ENCODE results near the gene SYCP1.
A peak's percentile ranks its signal among the peaks of the same experiment; 100 is the strongest.
"Not testable (repeated sequence)": the region's sequence is repeated elsewhere in the genome, so short reads cannot be mapped to it uniquely, and the experiment has no call there.

The SYCP1 gene

GRCh38 chr1:114854693-114855320 is at the start of gene SYCP1:
Gene SYCP1, plus strand, starts transcription at chr1:114854863. Its CDS starts 602 bp downstream, at chr1:114855465.
- Histone ChIP-seq H3K27me3 (ENCODE audit: insufficient read depth, low read length) (peaks cover 86% of the 10 kb centered on the region), H3K27ac (ENCODE audit: low read depth, low read length) (no peak within 1 kb of the TSS), H2AFZ (ENCODE audit: low read length, unreplicated experiment) (no peak within 1 kb of the TSS), H3K36me3 (ENCODE audit: insufficient read depth, low read length) (no peaks in the 10 kb centered on the region), H3K4me1 (ENCODE audit: control insufficient read depth, insufficient read depth, low read length, unreplicated experiment) (no peaks in the 10 kb centered on the region), H3K79me2 (ENCODE audit: control insufficient read depth, insufficient read depth, low read length, unreplicated experiment) (no peaks in the 10 kb centered on the region), H3K4me3 (ENCODE audit: low read depth, low read length) (peak within 1 kb of the TSS; percentile 64)

- no peak overlapping the region for H2AFZ ChIP-seq (ENCODE audit: low read length, unreplicated experiment)
- no peaks in the 10 kb centered on the region for H3K79me2 ChIP-seq (ENCODE audit: control insufficient read depth, insufficient read depth, low read length, unreplicated experiment)
- no peaks in the 10 kb centered on the region for H3K4me1 ChIP-seq (ENCODE audit: control insufficient read depth, insufficient read depth, low read length, unreplicated experiment)
- H3K36me3 ChIP-seq (ENCODE audit: insufficient read depth, low read length) = no peaks in the 10 kb centered on the region
- no peak overlapping the region for H3K4me3 ChIP-seq (ENCODE audit: low read depth, low read length)
- H3K27me3 ChIP-seq (ENCODE audit: insufficient read depth, low read length) = peaks cover 35% of the 10 kb centered on the region
- H3K27ac ChIP-seq (ENCODE audit: low read depth, low read length) = no peak overlapping the region
Observed at GRCh38 chr1:114819869-114820268, 34.8 kb upstream of the SYCP1 start.

GRCh38 chr1:114820392-114820791 is 34.3 kb upstream of the SYCP1 start:
- no peaks in the 10 kb centered on the region for H3K79me2 ChIP-seq (ENCODE audit: control insufficient read depth, insufficient read depth, low read length, unreplicated experiment)
- no peaks in the 10 kb centered on the region for H3K36me3 ChIP-seq (ENCODE audit: insufficient read depth, low read length)
- H3K4me3 ChIP-seq (ENCODE audit: low read depth, low read length) = no peak overlapping the region
- H3K4me1 ChIP-seq (ENCODE audit: control insufficient read depth, insufficient read depth, low read length, unreplicated experiment) = no peaks in the 10 kb centered on the region
- H3K27me3 ChIP-seq (ENCODE audit: insufficient read depth, low read length) = peaks cover 30% of the 10 kb centered on the region
- no peak overlapping the region for H2AFZ ChIP-seq (ENCODE audit: low read length, unreplicated experiment)
- H3K27ac ChIP-seq (ENCODE audit: low read depth, low read length) = no peak overlapping the region

GRCh38 chr1:114821978-114822377 is 32.7 kb upstream of the SYCP1 start:
- Histone ChIP-seq H3K27ac (ENCODE audit: low read depth, low read length) (no peak overlapping the region), H3K27me3 (ENCODE audit: insufficient read depth, low read length) (peaks cover 30% of the 10 kb centered on the region), H3K36me3 (ENCODE audit: insufficient read depth, low read length) (no peaks in the 10 kb centered on the region), H3K79me2 (ENCODE audit: control insufficient read depth, insufficient read depth, low read length, unreplicated experiment) (no peaks in the 10 kb centered on the region), H2AFZ (ENCODE audit: low read length, unreplicated experiment) (no peak overlapping the region), H3K4me3 (ENCODE audit: low read depth, low read length) (no peak overlapping the region), H3K4me1 (ENCODE audit: control insufficient read depth, insufficient read depth, low read length, unreplicated experiment) (no peaks in the 10 kb centered on the region)

GRCh38 chr1:114828251-114828650 is 26.4 kb upstream of the SYCP1 start:
- no peak overlapping the region for H2AFZ ChIP-seq (ENCODE audit: low read length, unreplicated experiment)
- no peaks in the 10 kb centered on the region for H3K79me2 ChIP-seq (ENCODE audit: control insufficient read depth, insufficient read depth, low read length, unreplicated experiment)
- peaks cover 4% of the 10 kb centered on the region for H3K4me1 ChIP-seq (ENCODE audit: control insufficient read depth, insufficient read depth, low read length, unreplicated experiment)
- H3K4me3 ChIP-seq (ENCODE audit: low read depth, low read length) = no peak overlapping the region
- H3K36me3 ChIP-seq (ENCODE audit: insufficient read depth, low read length) = no peaks in the 10 kb centered on the region
- peaks cover 3% of the 10 kb centered on the region; the same call in 1 of the 2 replicates for H3K27me3 ChIP-seq (ENCODE audit: insufficient read depth, low read length)
- no peak overlapping the region for H3K27ac ChIP-seq (ENCODE audit: low read depth, low read length)

GRCh38 chr1:114830075-114830474 is 24.6 kb upstream of the SYCP1 start:
- H2AFZ ChIP-seq (ENCODE audit: low read length, unreplicated experiment); H3K4me3 ChIP-seq (ENCODE audit: low read depth, low read length); H3K27ac ChIP-seq (ENCODE audit: low read depth, low read length); H3K36me3 ChIP-seq (ENCODE audit: insufficient read depth, low read length); H3K27me3 ChIP-seq (ENCODE audit: insufficient read depth, low read length); H3K4me1 ChIP-seq (ENCODE audit: control insufficient read depth, insufficient read depth, low read length, unreplicated experiment); H3K79me2 ChIP-seq (ENCODE audit: control insufficient read depth, insufficient read depth, low read length, unreplicated experiment): not testable (repeated sequence)

- peaks cover 8% of the 10 kb centered on the region for H3K4me1 ChIP-seq (ENCODE audit: control insufficient read depth, insufficient read depth, low read length, unreplicated experiment)
- peaks cover 1% of the 10 kb centered on the region for H3K27me3 ChIP-seq (ENCODE audit: insufficient read depth, low read length)
- no peak overlapping the region for H2AFZ ChIP-seq (ENCODE audit: low read length, unreplicated experiment)
- H3K4me3 ChIP-seq (ENCODE audit: low read depth, low read length) = no peak overlapping the region
- no peaks in the 10 kb centered on the region for H3K79me2 ChIP-seq (ENCODE audit: control insufficient read depth, insufficient read depth, low read length, unreplicated experiment)
- no peak overlapping the region for H3K27ac ChIP-seq (ENCODE audit: low read depth, low read length)
- H3K36me3 ChIP-seq (ENCODE audit: insufficient read depth, low read length) = no peaks in the 10 kb centered on the region
Observed at GRCh38 chr1:114831276-114831994, 23.2 kb upstream of the SYCP1 start.

- H3K79me2 ChIP-seq (ENCODE audit: control insufficient read depth, insufficient read depth, low read length, unreplicated experiment) = no peaks in the 10 kb centered on the region
- no peak overlapping the region for H3K4me3 ChIP-seq (ENCODE audit: low read depth, low read length)
- H2AFZ ChIP-seq (ENCODE audit: low read length, unreplicated experiment) = no peak overlapping the region
- peaks cover 8% of the 10 kb centered on the region for H3K4me1 ChIP-seq (ENCODE audit: control insufficient read depth, insufficient read depth, low read length, unreplicated experiment)
- H3K27ac ChIP-seq (ENCODE audit: low read depth, low read length) = no peak overlapping the region
- no peaks in the 10 kb centered on the region for H3K36me3 ChIP-seq (ENCODE audit: insufficient read depth, low read length)
- peaks cover 7% of the 10 kb centered on the region for H3K27me3 ChIP-seq (ENCODE audit: insufficient read depth, low read length)
Observed at GRCh38 chr1:114832057-114832456, 22.6 kb upstream of the SYCP1 start.

- no peaks in the 10 kb centered on the region for H3K79me2 ChIP-seq (ENCODE audit: control insufficient read depth, insufficient read depth, low read length, unreplicated experiment)
- peaks cover 8% of the 10 kb centered on the region for H3K4me1 ChIP-seq (ENCODE audit: control insufficient read depth, insufficient read depth, low read length, unreplicated experiment)
- no peak overlapping the region for H3K27ac ChIP-seq (ENCODE audit: low read depth, low read length)
- peaks cover 20% of the 10 kb centered on the region for H3K27me3 ChIP-seq (ENCODE audit: insufficient read depth, low read length)
- H3K36me3 ChIP-seq (ENCODE audit: insufficient read depth, low read length) = no peaks in the 10 kb centered on the region
- H2AFZ ChIP-seq (ENCODE audit: low read length, unreplicated experiment) = peak overlapping the region; percentile 50
- H3K4me3 ChIP-seq (ENCODE audit: low read depth, low read length) = peak overlapping the region; percentile 33; the same call in 1 of the 2 replicates
Observed at GRCh38 chr1:114833421-114833820, 21.2 kb upstream of the SYCP1 start.

GRCh38 chr1:114844270-114844669 is 10.4 kb upstream of the SYCP1 start:
- no peaks in the 10 kb centered on the region for H3K79me2 ChIP-seq (ENCODE audit: control insufficient read depth, insufficient read depth, low read length, unreplicated experiment)
- no peak overlapping the region for H3K4me3 ChIP-seq (ENCODE audit: low read depth, low read length)
- H3K36me3 ChIP-seq (ENCODE audit: insufficient read depth, low read length) = no peaks in the 10 kb centered on the region
- no peak overlapping the region for H2AFZ ChIP-seq (ENCODE audit: low read length, unreplicated experiment)
- H3K27me3 ChIP-seq (ENCODE audit: insufficient read depth, low read length) = peaks cover 84% of the 10 kb centered on the region
- no peaks in the 10 kb centered on the region for H3K4me1 ChIP-seq (ENCODE audit: control insufficient read depth, insufficient read depth, low read length, unreplicated experiment)
- no peak overlapping the region for H3K27ac ChIP-seq (ENCODE audit: low read depth, low read length)

- H3K4me1 ChIP-seq (ENCODE audit: control insufficient read depth, insufficient read depth, low read length, unreplicated experiment) = no peaks in the 10 kb centered on the region
- H3K36me3 ChIP-seq (ENCODE audit: insufficient read depth, low read length) = no peaks in the 10 kb centered on the region
- no peaks in the 10 kb centered on the region for H3K79me2 ChIP-seq (ENCODE audit: control insufficient read depth, insufficient read depth, low read length, unreplicated experiment)
- H3K4me3 ChIP-seq (ENCODE audit: low read depth, low read length) = no peak overlapping the region
- H3K27me3 ChIP-seq (ENCODE audit: insufficient read depth, low read length) = peaks cover 90% of the 10 kb centered on the region
- H3K27ac ChIP-seq (ENCODE audit: low read depth, low read length) = no peak overlapping the region
- H2AFZ ChIP-seq (ENCODE audit: low read length, unreplicated experiment) = no peak overlapping the region
Observed at GRCh38 chr1:114853584-114853983, 1.1 kb upstream of the SYCP1 start.
